Activated gamma-delta T cell treated with anti-CD3 and anti-CD28 coated beads, Interleukin-2, amount 50 U/mL, for 16 hours (primary cell): Measurements from ENCODE around the gene MITF.

ENCODE experiments used
- DNase-seq: peaks from one replicate; pipeline ENCODE4 v3.0.0-alpha.2; 2020; ENCODE audit warnings: low read depth

MITF gene

DNA sequence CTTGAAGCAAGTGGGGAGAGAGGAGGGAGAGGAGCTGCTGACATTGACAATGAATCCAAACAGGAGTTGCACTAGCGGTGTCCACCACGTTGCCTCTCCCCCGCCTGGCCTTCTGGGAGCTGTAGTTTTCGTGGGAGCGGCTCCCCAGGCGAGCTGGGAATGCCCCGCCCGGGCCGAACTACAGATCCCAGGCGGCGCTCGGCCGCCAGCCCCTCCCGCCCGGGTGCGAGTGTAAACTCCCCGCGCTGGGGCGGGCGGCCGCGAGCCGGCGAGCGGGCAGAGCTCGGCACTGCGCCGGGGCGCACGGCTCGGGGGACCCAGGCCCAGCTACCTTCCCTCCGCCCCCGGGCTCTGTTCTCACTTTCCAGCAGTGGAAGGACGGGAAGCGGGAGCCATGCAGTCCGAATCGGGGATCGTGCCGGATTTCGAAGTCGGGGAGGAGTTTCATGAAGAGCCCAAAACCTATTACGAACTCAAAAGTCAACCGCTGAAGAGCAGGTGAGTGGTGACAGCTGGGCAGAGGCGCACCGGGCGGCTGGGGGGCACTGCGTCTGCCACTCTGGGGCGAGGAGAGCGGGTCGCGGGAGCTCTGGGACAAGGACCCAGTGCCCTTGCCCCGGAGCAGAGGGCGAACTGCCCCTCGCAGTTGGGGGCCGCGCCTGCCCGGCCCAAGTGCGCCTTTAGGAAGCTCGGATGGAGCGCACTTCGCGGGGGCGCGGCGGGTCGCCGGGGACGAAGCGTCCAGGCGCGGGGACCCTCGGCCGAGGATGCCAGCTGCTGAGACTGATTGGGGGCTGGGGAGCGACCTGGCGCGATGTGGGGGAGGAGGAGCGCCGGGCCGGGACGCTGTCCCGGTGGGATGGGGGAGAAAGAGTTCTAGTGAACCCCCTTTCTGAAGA lies at the start of gene MITF:
Gene MITF, plus strand, starts transcription at position 261 of the 899 bp plus-strand sequence. Its CDS starts 134 bp downstream, at position 395.
- no peak for DNase-seq

GRCh38 chr3:69691860-69692259 lies 47.4 kb upstream of the MITF start:
- DNase-seq, result no peak

- no peak for DNase-seq
Observed at GRCh38 chr3:69692761-69693160, 46.5 kb upstream of the MITF start.

DNA sequence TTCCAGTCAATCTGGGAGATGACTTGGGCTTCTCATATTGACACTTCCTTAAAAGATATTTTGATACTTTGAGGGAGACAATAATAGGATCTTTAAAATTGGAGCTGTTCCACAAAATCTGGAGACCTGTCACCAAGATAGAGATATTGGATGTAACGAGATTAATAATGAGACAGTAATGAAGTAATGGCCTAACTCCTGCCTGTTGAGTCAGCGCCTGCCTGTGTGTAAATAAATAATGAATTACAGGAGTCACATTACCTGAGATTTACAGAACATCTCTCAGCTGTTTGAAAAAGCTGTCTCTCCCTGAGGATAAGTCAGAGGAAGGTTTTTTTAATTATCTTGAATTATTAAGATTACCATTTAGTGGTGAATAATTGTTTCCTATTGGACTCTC lies 43.8 kb upstream of the MITF start:
- no peak for DNase-seq

GRCh38 chr3:69695933-69696332 lies 43.3 kb upstream of the MITF start:
- DNase-seq, result no peak

DNA sequence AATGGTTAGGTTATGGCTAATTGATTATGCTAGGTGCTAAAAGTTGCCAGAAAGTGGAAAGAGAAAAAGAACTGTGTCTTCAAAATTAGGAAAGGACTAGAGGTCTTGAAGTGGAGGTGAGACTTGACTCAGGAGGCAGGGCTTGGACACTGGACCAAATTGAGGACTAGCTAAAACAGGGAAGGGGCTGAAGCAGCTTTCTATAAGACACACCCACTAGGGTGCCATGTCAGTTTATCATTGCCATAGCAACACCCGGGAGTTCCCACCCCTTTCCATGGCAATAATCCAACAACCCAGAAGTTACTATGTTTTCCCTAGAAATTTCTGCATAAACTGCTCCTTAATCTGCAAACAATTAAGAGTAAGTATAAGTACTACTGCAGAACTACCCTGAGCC lies 42.9 kb upstream of the MITF start:
- DNase-seq, result no peak

GRCh38 chr3:69697381-69697780 lies 41.9 kb upstream of the MITF start:
- DNase-seq, result no peak

- no peak for DNase-seq
Observed at GRCh38 chr3:69698728-69699127, 40.5 kb upstream of the MITF start.

DNA sequence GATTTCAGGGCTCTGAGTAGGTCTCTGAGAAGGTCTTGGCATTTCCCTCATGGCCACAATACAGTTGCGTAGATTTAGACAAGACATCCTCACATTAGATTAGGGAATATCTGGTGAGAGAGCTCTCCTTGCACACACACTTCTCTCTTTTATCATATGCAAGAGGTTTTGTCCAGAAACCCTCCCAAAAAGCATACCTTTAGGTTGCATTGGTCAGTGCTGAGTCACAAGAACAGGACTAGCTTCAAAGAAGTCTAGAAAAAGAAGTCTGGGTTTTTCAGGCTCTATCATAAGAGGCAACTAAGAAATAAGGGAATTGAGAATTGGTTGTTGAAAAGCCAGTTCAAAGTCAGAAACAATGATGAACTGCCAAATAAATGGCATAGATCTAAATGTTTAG lies 40.1 kb upstream of the MITF start:
- DNase-seq, result no peak

GRCh38 chr3:69700949-69701348 lies 38.3 kb upstream of the MITF start:
- DNase-seq, result no peak

DNA sequence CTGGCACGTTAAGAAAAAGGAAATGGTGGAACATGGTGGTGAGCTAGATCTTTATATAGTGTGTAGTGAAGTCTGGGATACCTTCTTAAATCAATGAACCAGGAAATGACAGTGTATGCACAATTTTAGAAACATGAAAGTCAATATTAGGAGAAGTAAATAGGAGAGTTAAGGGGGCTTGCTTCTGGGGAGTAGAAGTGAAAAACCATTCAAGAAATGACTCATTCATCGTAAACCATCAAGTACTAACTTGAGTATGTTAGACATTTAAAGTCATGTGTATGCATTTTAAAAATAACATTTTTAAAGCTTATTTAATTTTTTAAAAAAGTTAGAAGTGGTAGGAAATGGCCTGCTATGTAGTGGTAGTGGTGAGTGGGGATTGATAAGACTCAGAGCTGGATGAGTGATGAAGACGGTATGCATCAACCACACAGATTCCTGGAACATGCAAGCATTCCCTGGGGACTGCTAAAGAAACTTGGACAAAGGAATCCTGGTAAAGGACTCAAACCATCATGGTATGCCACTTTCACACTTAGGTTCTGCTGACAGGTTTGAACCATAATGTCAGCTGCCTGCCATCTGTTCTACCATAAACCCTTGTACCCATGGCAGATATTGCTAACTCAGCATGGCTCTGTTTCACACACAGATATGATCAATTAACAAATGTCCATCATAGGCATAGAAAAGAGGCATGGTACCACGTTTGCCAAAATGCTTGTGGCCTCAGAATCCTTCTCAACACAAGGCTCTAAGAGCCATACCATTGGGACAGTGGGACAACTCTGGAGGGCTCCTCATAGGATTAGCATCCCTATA lies 28.9 kb upstream of the MITF start:
- no peak for DNase-seq

DNA sequence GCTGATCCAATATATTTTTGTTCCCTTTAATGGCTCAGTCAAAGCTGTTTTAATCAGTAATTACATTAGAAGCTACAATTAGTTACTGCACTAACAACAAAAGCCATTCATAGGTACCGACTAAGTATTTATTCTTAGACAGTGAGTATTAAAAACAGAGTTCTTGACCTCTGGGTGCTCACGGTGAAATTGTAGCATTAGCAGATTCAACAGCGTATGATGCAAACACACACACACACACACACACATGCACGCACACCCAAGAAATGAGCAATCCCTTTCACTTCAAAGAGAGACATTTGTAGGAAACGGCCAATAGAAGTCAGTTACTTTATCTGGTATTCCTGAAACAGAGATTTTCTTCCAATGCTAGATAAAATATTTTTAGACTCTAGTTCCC lies 27.0 kb upstream of the MITF start:
- DNase-seq, result no peak

GRCh38 chr3:69712933-69713332 lies 26.3 kb upstream of the MITF start:
- DNase-seq, result no peak

GRCh38 chr3:69715204-69715603 lies 24.1 kb upstream of the MITF start:
- DNase-seq, result no peak

DNA sequence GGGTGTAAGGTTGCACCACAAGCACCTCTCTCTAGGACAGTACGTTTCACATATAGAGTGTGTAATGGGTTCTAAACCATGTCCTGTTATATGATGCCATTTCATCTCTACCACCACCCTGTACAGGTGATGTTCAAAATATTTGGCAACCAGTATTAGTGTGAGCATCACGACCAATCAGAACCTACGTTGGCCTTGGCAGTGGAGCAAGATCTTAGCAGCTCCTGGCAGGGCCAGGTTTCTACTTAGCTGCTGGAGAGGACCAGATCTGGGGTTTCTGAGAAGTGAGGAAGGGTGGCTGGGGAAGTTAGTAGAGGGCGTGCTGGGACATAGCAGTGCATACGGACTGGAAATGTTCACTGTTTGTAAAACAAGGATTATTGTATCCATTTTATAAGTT lies 23.1 kb upstream of the MITF start:
- no peak for DNase-seq

- no peak for DNase-seq
Observed at GRCh38 chr3:69718866-69719586, 20.2 kb upstream of the MITF start.

GRCh38 chr3:69719587-69720122 lies 19.6 kb upstream of the MITF start:
- no peak for DNase-seq

DNA sequence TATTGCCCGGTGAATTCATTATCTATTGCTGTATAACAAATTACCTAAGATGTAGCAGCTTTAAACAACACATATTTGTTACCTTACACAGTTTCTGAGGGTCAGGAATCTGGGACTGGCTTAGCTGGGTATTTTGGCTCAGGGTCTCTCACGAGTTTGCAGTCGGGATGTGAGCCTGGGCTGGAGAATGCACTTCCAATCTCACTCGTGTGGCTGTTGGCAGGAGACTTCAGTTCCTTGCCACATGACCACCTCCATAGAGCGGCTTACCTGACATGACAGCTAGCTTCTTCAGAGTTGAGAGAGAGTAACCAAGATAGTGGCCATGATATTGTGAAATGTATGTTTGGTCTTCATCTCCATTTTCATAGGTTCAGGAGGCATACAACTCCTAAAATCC lies 18.4 kb upstream of the MITF start:
- no peak for DNase-seq

DNA sequence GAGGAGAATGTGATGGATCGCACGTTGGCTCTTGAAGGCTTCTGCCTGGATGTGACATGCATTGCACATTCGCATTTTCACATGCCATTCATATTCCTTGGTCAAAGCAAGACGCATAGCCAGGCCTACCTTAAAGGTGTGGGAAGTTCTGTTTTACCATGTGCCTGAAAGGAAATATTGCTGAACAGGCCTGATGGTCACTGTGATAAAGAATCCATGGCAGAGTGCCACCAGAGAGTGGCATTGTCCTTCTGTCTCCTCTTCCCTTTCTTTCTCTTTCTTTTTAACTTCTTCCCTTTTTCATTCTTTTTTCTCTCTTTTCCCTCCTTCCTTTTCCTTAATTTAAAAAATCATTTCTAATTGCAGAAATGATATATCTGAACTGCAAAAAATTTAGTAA lies 15.9 kb upstream of the MITF start:
- no peak for DNase-seq

DNA sequence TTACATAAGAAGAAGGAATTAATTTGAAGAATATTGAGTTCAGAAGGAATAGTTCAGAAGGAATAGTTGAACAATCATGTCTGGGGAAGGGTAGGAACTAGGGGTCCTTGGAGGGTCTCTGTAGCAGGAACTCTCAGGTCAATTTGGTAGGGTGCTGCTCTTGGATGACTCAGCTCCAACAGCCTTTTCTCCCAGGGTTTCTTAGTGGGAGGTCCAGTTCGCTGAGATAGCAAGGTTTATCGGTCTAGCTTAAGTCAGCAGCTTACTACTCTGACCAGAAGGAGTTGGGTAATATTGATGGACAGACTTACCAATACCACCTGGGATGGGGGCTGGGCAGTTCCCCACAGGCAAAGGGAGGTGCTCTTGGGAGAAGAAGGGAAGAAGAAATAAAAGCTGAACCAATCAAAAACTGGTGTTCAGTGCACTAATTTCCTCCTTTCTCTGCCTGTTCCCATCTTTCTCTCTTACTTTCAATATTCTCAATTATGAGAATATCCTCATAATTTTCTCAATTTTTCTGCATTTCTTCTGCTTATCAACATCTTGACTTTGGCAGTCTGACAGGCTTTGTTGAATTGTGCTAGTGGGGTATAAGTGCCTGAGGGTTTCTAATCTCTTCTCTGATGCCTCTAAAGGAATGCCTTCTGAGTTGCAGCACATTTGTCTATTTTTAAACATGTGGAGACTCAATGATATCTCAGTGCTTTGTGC lies 14.4 kb upstream of the MITF start:
- no peak for DNase-seq

DNA sequence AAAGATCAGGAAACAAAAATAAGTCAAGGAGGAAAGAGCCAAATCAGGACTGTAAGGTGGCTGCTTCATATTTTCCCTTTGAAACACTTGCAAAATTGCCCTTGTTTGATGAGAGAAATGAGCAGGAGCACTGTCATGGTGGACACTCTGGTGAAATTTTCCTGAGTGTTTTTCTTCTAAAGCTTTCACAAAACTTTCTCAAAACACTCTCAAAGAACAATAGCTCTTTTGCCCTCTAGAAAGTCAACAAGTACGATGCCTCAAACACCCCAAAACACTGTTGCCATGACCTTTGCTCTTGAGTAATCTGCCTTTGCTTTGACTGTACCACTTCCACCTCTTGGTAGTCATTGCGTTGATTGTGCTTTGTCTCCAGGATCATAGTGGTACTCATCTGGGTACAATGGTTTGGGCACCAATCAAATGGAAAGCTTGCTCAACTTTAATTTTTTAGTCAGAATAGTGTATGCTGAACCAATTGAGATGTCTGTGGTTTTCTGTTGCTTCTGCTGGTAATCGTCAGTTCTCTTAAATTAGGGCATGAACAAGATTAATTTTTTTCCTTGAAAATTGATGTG lies 13.2 kb upstream of the MITF start:
- no peak for DNase-seq
